H1 (cell line): ENCODE data around the gene MYPN. TPM values are rescaled to one million over a fixed set of nuclear protein-coding genes. Genes with fewer than 3 reads are reported as not detected.

Source experiments
- CTCF ChIA-PET: fragments of 300-600 bp; sonication (Branson Sonifier 250); formaldehyde crosslinking; loops from one replicate; lab custom pipeline; 2021; ENCODE audit not compliant: partially characterized antibody; lab: Charles Lee
- POLR2A ChIA-PET: fragments of 300-600 bp; sonication (Branson Sonifier 250); formaldehyde crosslinking; loops from one replicate; lab custom pipeline; 2021; ENCODE audit warnings: inconsistent platforms; ENCODE audit not compliant: partially characterized antibody; lab: Charles Lee
- DNase-seq, 2 experiments: peaks; one replicate each; pipeline versions ENCODE4 v3.0.0 to v3.0.0-alpha.2; 2010 to 2022; ENCODE audit warnings: low spot score in 2 of 2, low read depth in 1 of 2, mixed read lengths in 1 of 2
- FAIRE-seq: peaks from 2 replicates; lab custom pipeline; 2011; peaks lifted over from hg19 to GRCh38; lab: Jason Lieb, UNC
- H2AFZ ChIP-seq: 2 replicates; pipeline ENCODE4 v1.8.1; 2012; ENCODE audit warnings: low read length, inconsistent platforms
- H2AK5ac ChIP-seq: 2 replicates; pipeline ENCODE4 v1.6.1; 2013; ENCODE audit warnings: low read depth, low read length
- H2BK120ac ChIP-seq: replicated peaks from 2 replicates; pipeline ENCODE3; 2013; ENCODE audit warnings: low read depth, low read length, inconsistent platforms
- H2BK12ac ChIP-seq: 2 replicates; pipeline ENCODE4 v1.6.1; 2013; ENCODE audit warnings: low read depth, low read length
- H2BK15ac ChIP-seq: 2 replicates; pipeline ENCODE4 v1.6.1; 2013; ENCODE audit warnings: low read length
- H2BK20ac ChIP-seq: 2 replicates; pipeline ENCODE4 v1.6.1; 2013; ENCODE audit warnings: low read length
- H2BK5ac ChIP-seq: 2 replicates; pipeline ENCODE4 v1.6.1; 2013; ENCODE audit warnings: low read depth, low read length
- H3K14ac ChIP-seq: 2 replicates; pipeline ENCODE4 v1.6.1; 2013; ENCODE audit warnings: inconsistent platforms; ENCODE audit not compliant: insufficient read length
- H3K18ac ChIP-seq: 2 replicates; pipeline ENCODE4 v1.6.1; 2013; ENCODE audit warnings: low read length; ENCODE audit errors: extremely low read depth
- H3K23ac ChIP-seq: 2 replicates; pipeline ENCODE4 v1.6.1; 2013; ENCODE audit warnings: inconsistent platforms; ENCODE audit not compliant: insufficient read length
- H3K23me2 ChIP-seq: 2 replicates; pipeline ENCODE4 v1.6.1; 2013; ENCODE audit warnings: low read depth, low read length
- H3K27ac ChIP-seq: 2 replicates; pipeline ENCODE4 v1.6.1; 2011; ENCODE audit warnings: low read depth, low read length, inconsistent platforms
- H3K27me3 ChIP-seq, 4 experiments: replicated peaks in 1 of 4; 1 replicate in 1 of 4; 2 replicates in 3 of 4; pipeline versions ENCODE4 v1.6.1 to v1.8.1; 2011 to 2013; ENCODE audit warnings: low read length in 3 of 4, mild to moderate bottlenecking in 3 of 4, inconsistent platforms in 2 of 4, mixed read lengths in 2 of 4, moderate library complexity in 1 of 4; ENCODE audit not compliant: control insufficient read depth in 3 of 4, insufficient read depth in 3 of 4; ENCODE audit errors: extremely low read depth in 1 of 4
- H3K36me3 ChIP-seq, 4 experiments: 2 replicates each; pipeline versions ENCODE4 v1.6.1 to v1.8.1; 2011 to 2013; ENCODE audit warnings: mild to moderate bottlenecking in 4 of 4, low read length in 3 of 4, moderate library complexity in 2 of 4, control low read depth in 1 of 4, inconsistent platforms in 1 of 4; ENCODE audit not compliant: insufficient read depth in 4 of 4, control insufficient read depth in 2 of 4
- H3K4ac ChIP-seq: replicated peaks from 2 replicates; pipeline ENCODE3; 2013; ENCODE audit warnings: low read length, low read depth, mixed read lengths, inconsistent platforms; ENCODE audit not compliant: insufficient read length
- H3K4me1 ChIP-seq, 4 experiments: replicated peaks in 1 of 4; 1 replicate in 1 of 4; 2 replicates in 3 of 4; pipeline versions ENCODE4 v1.6.1 to v1.8.1; 2011 to 2013; ENCODE audit warnings: low read length in 3 of 4, inconsistent platforms in 2 of 4, mixed read lengths in 1 of 4; ENCODE audit not compliant: insufficient read depth in 4 of 4, control insufficient read depth in 3 of 4
- H3K4me2 ChIP-seq, 2 experiments: 2 replicates each; pipeline versions ENCODE4 v1.6.1 to v1.8.1; 2011 to 2013; ENCODE audit warnings: low read depth in 2 of 2, low read length in 2 of 2, control low read depth in 1 of 2, inconsistent platforms in 1 of 2, mild to moderate bottlenecking in 1 of 2; ENCODE audit not compliant: insufficient read depth in 1 of 2
- H3K4me3 ChIP-seq, 4 experiments: fragments of 200-600, 300-600 bp in 1 of 4; sonication (generic), shearing (Covaris generic), sonication (Bioruptor Twin) in 1 of 4; 2 replicates each; pipeline versions ENCODE4 v1.5.1 to v1.8.1; 2011 to 2016; ENCODE audit warnings: low read length in 4 of 4, low read depth in 3 of 4, control low read depth in 2 of 4, inconsistent platforms in 2 of 4, mild to moderate bottlenecking in 2 of 4, mixed read lengths in 1 of 4, moderate library complexity in 1 of 4; ENCODE audit not compliant: insufficient read depth in 2 of 4; ENCODE audit errors: extremely low read depth in 1 of 4
- H3K56ac ChIP-seq: replicated peaks from 2 replicates; pipeline ENCODE3; 2013; ENCODE audit warnings: low read depth, mild to moderate bottlenecking, mixed read lengths, low read length, inconsistent platforms; ENCODE audit not compliant: insufficient read length
- H3K79me1 ChIP-seq: 2 replicates; pipeline ENCODE4 v1.6.1; 2013; ENCODE audit warnings: low read depth, low read length, control low read depth
- H3K79me2 ChIP-seq, 2 experiments: 2 replicates each; pipeline versions ENCODE4 v1.6.1 to v1.8.1; 2012 to 2013; ENCODE audit warnings: low read length in 2 of 2, mild to moderate bottlenecking in 2 of 2, inconsistent platforms in 1 of 2; ENCODE audit not compliant: insufficient read depth in 2 of 2, control insufficient read depth in 1 of 2
- H3K9ac ChIP-seq, 4 experiments: replicated peaks in 1 of 4; 1 replicate in 1 of 4; 2 replicates in 3 of 4; pipeline versions ENCODE4 v1.6.1 to v1.8.1; 2011 to 2013; ENCODE audit warnings: low read depth in 3 of 4, low read length in 3 of 4, control low read depth in 2 of 4, mild to moderate bottlenecking in 2 of 4, moderate library complexity in 2 of 4, inconsistent platforms in 1 of 4; ENCODE audit errors: extremely low read depth in 1 of 4
- H3K9me3 ChIP-seq, 2 experiments: 2 replicates each; pipeline versions ENCODE4 v1.6.1 to v1.8.1; 2012 to 2013; ENCODE audit warnings: mild to moderate bottlenecking in 2 of 2, moderate library complexity in 2 of 2, control low read depth in 1 of 2, inconsistent platforms in 1 of 2, low read depth in 1 of 2, low read length in 1 of 2, mixed read lengths in 1 of 2; ENCODE audit not compliant: insufficient read depth in 2 of 2
- H4K20me1 ChIP-seq, 2 experiments: replicated peaks in 1 of 2; 2 replicates each; pipeline versions ENCODE3 to v1.8.1; 2011 to 2013; ENCODE audit warnings: inconsistent platforms in 2 of 2, low read length in 2 of 2, mild to moderate bottlenecking in 1 of 2; ENCODE audit not compliant: insufficient read depth in 2 of 2, control insufficient read depth in 1 of 2
- H4K5ac ChIP-seq: 2 replicates; pipeline ENCODE4 v1.6.1; 2013; ENCODE audit warnings: low read length, low read depth, mixed read lengths, inconsistent platforms; ENCODE audit not compliant: insufficient read length
- H4K8ac ChIP-seq: 2 replicates; pipeline ENCODE4 v1.8.0; 2013; ENCODE audit warnings: mild to moderate bottlenecking, moderate library complexity, low read length, inconsistent platforms; ENCODE audit not compliant: insufficient read depth; ENCODE audit errors: extremely low read depth
- H4K91ac ChIP-seq: replicated peaks from 2 replicates; pipeline ENCODE3; 2013; ENCODE audit warnings: low read length, mixed read lengths, inconsistent platforms; ENCODE audit not compliant: insufficient read length
- CEBPB ChIP-seq: IDR thresholded peaks from 2 replicates; pipeline ENCODE4 v1.6.1; 2012; ENCODE audit warnings: low read depth, low read length
- CREB1 ChIP-seq: IDR thresholded peaks from 2 replicates; pipeline ENCODE4 v1.6.1; 2012; ENCODE audit warnings: inconsistent platforms
- EGR1 ChIP-seq: IDR thresholded peaks from 2 replicates; pipeline ENCODE4 v1.6.1; 2011; ENCODE audit warnings: low read depth, low read length, borderline replicate concordance
- EZH2 ChIP-seq: fragments of 200-600 bp; sonication (generic); IDR thresholded peaks from 2 replicates; pipeline ENCODE4 v1.7.1; 2012; ENCODE audit warnings: low read depth, mild to moderate bottlenecking, moderate library complexity, low read length, inconsistent platforms; ENCODE audit not compliant: severe bottlenecking
- FOSL1 ChIP-seq: IDR thresholded peaks from 2 replicates; pipeline ENCODE4 v1.6.1; 2011; ENCODE audit warnings: mild to moderate bottlenecking, low read depth, low read length, moderate library complexity; ENCODE audit not compliant: insufficient read depth
- JUN ChIP-seq: IDR thresholded peaks from 2 replicates; pipeline ENCODE4 v1.6.1; 2011; ENCODE audit warnings: low read depth, mild to moderate bottlenecking, improper control_type of control experiment, low read length
- NANOG ChIP-seq: IDR thresholded peaks from 2 replicates; pipeline ENCODE4 v1.6.1; 2011; ENCODE audit warnings: low read length, low read depth, mild to moderate bottlenecking, inconsistent platforms; ENCODE audit not compliant: insufficient read depth, poor library complexity, severe bottlenecking
- NRF1 ChIP-seq: IDR thresholded peaks from 2 replicates; pipeline ENCODE4 v1.6.1; 2011; ENCODE audit warnings: mild to moderate bottlenecking, low read depth, low read length, improper control_type of control experiment
- RAD21 ChIP-seq, 2 experiments: IDR thresholded peaks in 1 of 2; conservative IDR thresholded peaks in 1 of 2; 2 replicates each; pipeline ENCODE4 v1.6.1; 2011; ENCODE audit warnings: low read depth in 2 of 2, low read length in 2 of 2, improper control_type of control experiment in 1 of 2, inconsistent platforms in 1 of 2, mild to moderate bottlenecking in 1 of 2, moderate library complexity in 1 of 2
- RNF2 ChIP-seq: fragments of 200-900, 300-1000 bp; sonication (generic); IDR thresholded peaks from 2 replicates; pipeline ENCODE4 v1.7.1; 2016; ENCODE audit warnings: borderline replicate concordance, low read depth, mild to moderate bottlenecking, antibody characterized with exemption, low read length; ENCODE audit not compliant: poor library complexity, severe bottlenecking; ENCODE audit errors: missing control alignments
- SIX5 ChIP-seq: IDR thresholded peaks from 2 replicates; pipeline ENCODE4 v1.6.1; 2011; ENCODE audit warnings: mild to moderate bottlenecking, low read depth, low read length
- YY1 ChIP-seq: IDR thresholded peaks from 2 replicates; pipeline ENCODE4 v1.6.1; 2011; ENCODE audit warnings: low read depth, mild to moderate bottlenecking, low read length
- WGBS, 2 experiments: shearing (Covaris generic) in 1 of 2; methylation state at CpG; one replicate each; pipeline versions ENCODE4 v1.1.6 to v1.1.7; 2013 to 2015; ENCODE audit warnings: low lambda C conversion rate in 2 of 2, mixed read lengths in 2 of 2, inconsistent platforms in 1 of 2, low coverage in 1 of 2, missing lambda C conversion rate in 1 of 2; ENCODE audit not compliant: insufficient replicate concordance in 2 of 2, insufficient coverage in 1 of 2, insufficient read length in 1 of 2; ENCODE audit errors: extremely low coverage in 1 of 2, missing lambda C conversion rate in 1 of 2; 5-methylcytosine and 5-hydroxymethylcytosine counted together
- polyA plus RNA-seq, 7 experiments: library from polyadenylated mRNA; depleted of rRNA in 3 of 7; stranded (reverse) in 5 of 7; unstranded in 2 of 7; fragments of >200 nt in 5 of 7; fragments of 200-250 nt in 2 of 7; gene quantifications; 1 replicate in 5 of 7; 2 replicates in 1 of 7; 4 replicates in 1 of 7; pipeline versions ENCODE4 v1.2.1 to v1.2.3, GENCODE V29; 2011 to 2013; ENCODE audit warnings: missing spikeins in 2 of 7, mixed read lengths in 2 of 7
- total RNA-seq: library from RNA; stranded (reverse); fragmentation: NEBNext Ultra II Directional; extraction: Animal tissue kit (Norgen Biotek cat#: 25700); gene quantifications from 2 replicates; pipeline ENCODE4 v1.2.1, GENCODE V29; 2021

Gene MYPN
- total and polyA plus RNA-seq, 2 of the 8 experiments (the other 6 are each of a cell fraction or from before 2014, with no cell fraction given) = not detected

- no peak overlapping the region for H3K4me2 ChIP-seq
- TF ChIP-seq RAD21 (IDR thresholded peaks at IDR 0.05 in 1 of 2, conservative IDR thresholded peaks at IDR 0.05 in 1 of 2; ENCODE audit: low read depth in 2 of 2, low read length in 2 of 2) (no peak), NRF1 (no peak), SIX5 (no peak), EGR1 (no peak), CEBPB (no peak), FOSL1 (no peak), EZH2 (no peak), RNF2 (no peak), JUN (no peak), CREB1 (no peak), YY1 (no peak), NANOG (no peak)
These were observed 12.6 kb downstream of the MYPN start for GRCh38 chr10:68121852-68122251.

More at GRCh38 chr10:68121852-68122251, 12.6 kb downstream of the MYPN start:
- Histone ChIP-seq H3K79me1 (no peaks in the 10 kb centered on the region), H2AFZ (peak overlapping the region; percentile 17; the same call in 1 of the 2 replicates), H3K36me3 (no peaks in the 10 kb centered on the region), H3K18ac (no peak overlapping the region), H2BK120ac (no peak overlapping the region), H3K27me3 (no peaks in the 10 kb centered on the region), H4K5ac (no peak overlapping the region), H3K79me2 (no peaks in the 10 kb centered on the region), H3K14ac (no peak overlapping the region), H4K20me1 (no peaks in the 10 kb centered on the region), H4K8ac (peak overlapping the region; percentile 39; the same call in 1 of the 2 replicates), H2BK5ac (no peak overlapping the region), H2AK5ac (no peak overlapping the region), H2BK12ac (no peak overlapping the region), H3K4me3 (no peak overlapping the region), H2BK20ac (no peak overlapping the region), H3K56ac (no peak overlapping the region), H3K4me1 (no peaks in the 10 kb centered on the region; a peak in 1 of 7 replicates), H3K27ac (no peak overlapping the region), H3K4ac (no peak overlapping the region), H3K23me2 (no peaks in the 10 kb centered on the region), H4K91ac (no peak overlapping the region), H3K23ac (no peak overlapping the region), H3K9me3 (no peaks in the 10 kb centered on the region), H2BK15ac (no peak overlapping the region; the same call in 1 of the 2 replicates), H3K9ac (no peak overlapping the region)
- CTCF ChIA-PET = interaction anchor here (0.8 to 1.8 kb wide), 4 partner anchors 8 to 91 kb away, joined by 3 to 12 read pairs (median 4); no protein-coding TSS in a partner anchor
- POLR2A ChIA-PET = no interaction called here
- FAIRE-seq = no peak
- DNase-seq = no peak
- 82% methylated on average over 9 of the region's 9 CpGs; no CpG with 5 or more reads in 1 of the 2 experiments for WGBS, 2 experiments
